Neural cell (in vitro differentiated cells): ENCODE measurements around the gene FCRLA. TPM values are rescaled to one million over a fixed set of nuclear protein-coding genes. Genes with fewer than 3 reads are reported as not detected.

ENCODE experiments used
- H2AFZ ChIP-seq: fragments of 200-600, 300-800 bp; sonication (generic), shearing (Covaris generic); 2 replicates; pipeline ENCODE4 v1.6.0; 2014; ENCODE audit warnings: low read depth, mild to moderate bottlenecking, antibody characterized with exemption, low read length, moderate library complexity
- H3F3A ChIP-seq: fragments of 200-600 bp; shearing (Covaris generic); 2 replicates; pipeline ENCODE4 v1.6.1; 2016; ENCODE audit warnings: mild to moderate bottlenecking, moderate library complexity, mixed read lengths, antibody characterized with exemption, low read length; ENCODE audit not compliant: insufficient read depth, poor library complexity, severe bottlenecking
- H3K27ac ChIP-seq: fragments of 200-600, 300-800 bp; sonication (generic), shearing (Covaris generic); 2 replicates; pipeline ENCODE4 v1.5.1; 2014; ENCODE audit warnings: mild to moderate bottlenecking, low read length, moderate library complexity
- H3K27me3 ChIP-seq: fragments of 300-800, 200-600 bp; sonication (generic), shearing (Covaris generic); 2 replicates; pipeline ENCODE4 v1.6.0; 2014; ENCODE audit warnings: mild to moderate bottlenecking, low read depth, low read length, moderate library complexity; ENCODE audit not compliant: insufficient read depth
- H3K36me3 ChIP-seq: fragments of 300-800, 200-600 bp; sonication (generic), shearing (Covaris generic); 2 replicates; pipeline ENCODE4 v1.5.1; 2014; ENCODE audit warnings: mild to moderate bottlenecking, antibody characterized with exemption, low read length, moderate library complexity; ENCODE audit not compliant: insufficient read depth
- H3K4me2 ChIP-seq: fragments of 300-800, 200-600 bp; sonication (generic), shearing (Covaris generic); 2 replicates; pipeline ENCODE4 v1.6.0; 2014; ENCODE audit warnings: mild to moderate bottlenecking, low read length
- H3K4me3 ChIP-seq: fragments of 300-800, 200-600 bp; sonication (generic), shearing (Covaris generic); 2 replicates; pipeline ENCODE4 v1.5.1; 2014; ENCODE audit warnings: mild to moderate bottlenecking, low read length, moderate library complexity
- H3K79me2 ChIP-seq: fragments of 200-600 bp; shearing (Covaris generic); replicated peaks from 2 replicates; pipeline ENCODE4 v1.6.0; 2014; ENCODE audit warnings: mild to moderate bottlenecking, low read length, moderate library complexity; ENCODE audit not compliant: insufficient read depth
- H3K9ac ChIP-seq: fragments of 300-800, 200-600 bp; sonication (generic), shearing (Covaris generic); 2 replicates; pipeline ENCODE4 v1.6.1; 2016; ENCODE audit warnings: mild to moderate bottlenecking, low read length, mixed read lengths
- H3K9me2 ChIP-seq: fragments of 200-600 bp; shearing (Covaris generic); 2 replicates; pipeline ENCODE4 v1.6.1; 2016; ENCODE audit warnings: mild to moderate bottlenecking, low read length, mixed read lengths; ENCODE audit not compliant: insufficient read depth
- H3K9me3 ChIP-seq: fragments of 200-600, 300-800 bp; sonication (generic), shearing (Covaris generic); 2 replicates; pipeline ENCODE4 v1.6.1; 2016; ENCODE audit warnings: mild to moderate bottlenecking, mixed run types, low read length, moderate library complexity, mixed read lengths
- H4K20me1 ChIP-seq: fragments of 200-600 bp; shearing (Covaris generic); 2 replicates; pipeline ENCODE4 v1.6.1; 2016; ENCODE audit warnings: mild to moderate bottlenecking, mixed run types; ENCODE audit not compliant: insufficient read depth
- CTCF ChIP-seq: fragments of 450-650 bp; IDR thresholded peaks from 2 replicates; pipeline ENCODE4 v1.5.1; 2014; ENCODE audit warnings: antibody characterized with exemption, mild to moderate bottlenecking, moderate library complexity; ENCODE audit not compliant: poor library complexity, severe bottlenecking
- EP300 ChIP-seq: fragments of 450-650 bp; conservative IDR thresholded peaks from 2 replicates; pipeline ENCODE4 v1.6.1; 2014; ENCODE audit warnings: antibody characterized with exemption, mild to moderate bottlenecking, moderate library complexity; ENCODE audit not compliant: poor library complexity, severe bottlenecking
- EZH2 ChIP-seq: fragments of 200-600, 300-800 bp; shearing (Covaris generic), sonication (generic); IDR thresholded peaks from 2 replicates; pipeline ENCODE4 v1.6.1; 2014; ENCODE audit warnings: antibody characterized with exemption, low read length, borderline replicate concordance, mild to moderate bottlenecking; ENCODE audit not compliant: insufficient read depth, poor library complexity, severe bottlenecking
- MXI1 ChIP-seq: fragments of 450-650 bp; conservative IDR thresholded peaks from 2 replicates; pipeline ENCODE4 v1.6.1; 2014; ENCODE audit warnings: antibody characterized with exemption, mild to moderate bottlenecking; ENCODE audit not compliant: poor library complexity, severe bottlenecking
- POLR2AphosphoS5 ChIP-seq: IDR thresholded peaks from 2 replicates; pipeline ENCODE4 v1.6.1; 2012
- RAD21 ChIP-seq: fragments of 450-650 bp; conservative IDR thresholded peaks from 2 replicates; pipeline ENCODE4 v1.6.1; 2014; ENCODE audit warnings: antibody characterized with exemption, mild to moderate bottlenecking, moderate library complexity
- REST ChIP-seq: IDR thresholded peaks from 2 replicates; pipeline ENCODE4 v1.6.1; 2012; ENCODE audit warnings: borderline replicate concordance
- SMC3 ChIP-seq: fragments of 450-650 bp; conservative IDR thresholded peaks from 2 replicates; pipeline ENCODE4 v1.6.1; 2014; ENCODE audit warnings: antibody characterized with exemption, mild to moderate bottlenecking, moderate library complexity; ENCODE audit not compliant: poor library complexity
- TAF1 ChIP-seq: IDR thresholded peaks from 2 replicates; pipeline ENCODE4 v1.6.1; 2012; ENCODE audit warnings: low read depth
- polyA plus RNA-seq: library from polyadenylated mRNA; depleted of rRNA; stranded (reverse); fragments of >200 nt; gene quantifications from 2 replicates; pipeline ENCODE4 v1.2.3, GENCODE V29; 2014

FCRLA gene
- polyA plus RNA-seq, 1 donor from 2014 or later, result not detected

- H3K4me2 ChIP-seq, result no peak overlapping the region
- no peaks in the 10 kb centered on the region for H4K20me1 ChIP-seq
- H3K4me3 ChIP-seq, result no peak overlapping the region
- H3K36me3 ChIP-seq, result no peaks in the 10 kb centered on the region
- H3K9me3 ChIP-seq, result no peaks in the 10 kb centered on the region
- no peaks in the 10 kb centered on the region for H3K79me2 ChIP-seq
- H3F3A ChIP-seq, result no peaks in the 10 kb centered on the region
- no peaks in the 10 kb centered on the region for H3K9me2 ChIP-seq
- H3K27me3 ChIP-seq, result no peaks in the 10 kb centered on the region
- no peak for TF ChIP-seq POLR2AphosphoS5
- no peak for TF ChIP-seq EZH2
- TF ChIP-seq REST, result no peak
- TF ChIP-seq RAD21, result no peak
- no peak for TF ChIP-seq CTCF
- no peak for TF ChIP-seq MXI1
- no peak for TF ChIP-seq SMC3
- TF ChIP-seq EP300, result no peak
- TF ChIP-seq TAF1, result no peak
- no peak overlapping the region for H3K27ac ChIP-seq
- H2AFZ ChIP-seq, result no peak overlapping the region
- H3K9ac ChIP-seq, result no peak overlapping the region
Measured at GRCh38 chr1:161676441-161676840, 30.6 kb upstream of the FCRLA start.

GRCh38 chr1:161676958-161677689, 29.9 kb upstream of the FCRLA start:
- Histone ChIP-seq H3K4me3 (no peak overlapping the region), H3K27ac (no peak overlapping the region), H3K9me3 (no peaks in the 10 kb centered on the region), H3K9me2 (no peaks in the 10 kb centered on the region), H3F3A (no peaks in the 10 kb centered on the region), H2AFZ (no peak overlapping the region), H3K4me2 (no peak overlapping the region), H3K27me3 (no peaks in the 10 kb centered on the region), H3K79me2 (no peaks in the 10 kb centered on the region), H3K9ac (no peak overlapping the region), H3K36me3 (no peaks in the 10 kb centered on the region), H4K20me1 (no peaks in the 10 kb centered on the region)
- no peak for TF ChIP-seq EZH2
- no peak for TF ChIP-seq RAD21
- TF ChIP-seq MXI1, result no peak
